Thoracic aorta (tissue), 2 donors: Measurements from ENCODE around the gene OSBPL3. TPM values are rescaled to one million over a fixed set of nuclear protein-coding genes. Genes with fewer than 3 reads are reported as not detected.

Experiments
- ATAC-seq: fragments of 150-250 bp; one replicate; pipeline ENCODE4 v1.8.0; 2017; ENCODE audit warnings: low read depth; ENCODE audit not compliant: insufficient number of reproducible peaks, low FRiP score
- DNase-seq: peaks from one replicate; pipeline ENCODE4 v3.0.0-alpha.2; 2020; ENCODE audit warnings: low spot score
- H3K27ac ChIP-seq, 2 donors: fragments of 200-600 bp; sonication (generic); 1 replicate in 1 of 2; 2 replicates in 1 of 2; pipeline ENCODE4 v1.5.1; 2016; ENCODE audit warnings: mild to moderate bottlenecking in 2 of 2, moderate library complexity in 2 of 2
- H3K27me3 ChIP-seq: fragments of 200-600 bp; sonication (generic); replicated peaks from 2 replicates; pipeline ENCODE4 v1.6.0; 2016; ENCODE audit warnings: mild to moderate bottlenecking; ENCODE audit not compliant: insufficient read depth
- H3K36me3 ChIP-seq: fragments of 200-600 bp; sonication (generic); one replicate; pipeline ENCODE4 v1.5.1; 2016
- H3K4me1 ChIP-seq, 2 donors: fragments of 200-600 bp; sonication (generic); 1 replicate in 1 of 2; 2 replicates in 1 of 2; pipeline versions ENCODE4 v1.5.1 to v1.6.0; 2016; ENCODE audit warnings: low read depth in 2 of 2, mild to moderate bottlenecking in 1 of 2; ENCODE audit not compliant: control insufficient read depth in 1 of 2
- H3K4me3 ChIP-seq: fragments of 200-600 bp; sonication (generic); 2 replicates; pipeline ENCODE4 v1.5.1; 2016; ENCODE audit warnings: mild to moderate bottlenecking
- H3K9me3 ChIP-seq: fragments of 200-600 bp; sonication (generic); 2 replicates; pipeline ENCODE4 v1.5.1; 2016
- CTCF ChIP-seq: fragments of 200-600 bp; sonication (generic); IDR thresholded peaks from one replicate; pipeline ENCODE4 v1.5.1; 2019; ENCODE audit warnings: antibody characterized with exemption
- total RNA-seq, 2 donors: library from RNA; depleted of rRNA; stranded (reverse); fragments of >200 nt; gene quantifications; one replicate each; pipeline versions ENCODE4 v1.1.0 to v1.2.3, GENCODE V29; 2016

OSBPL3 gene
- total RNA-seq, 2 donors from 2014 or later: 5.5 to 7.9 TPM

- H3K9me3 ChIP-seq: no peaks in the 10 kb centered on the region
- H3K27ac ChIP-seq: no peak overlapping the region
- no peak for TF ChIP-seq CTCF
- no peak for ATAC-seq
- no peak overlapping the region for H3K4me3 ChIP-seq
- H3K27me3 ChIP-seq: no peaks in the 10 kb centered on the region
- peaks cover 0 to 14% of the 10 kb centered on the region in 2 donors for H3K4me1 ChIP-seq
- no peaks in the 10 kb centered on the region for H3K36me3 ChIP-seq
- no peak for DNase-seq
Measured at GRCh38 chr7:24773646-24774045, 206.3 kb downstream of the OSBPL3 start.

- no peak for ATAC-seq
- no peaks in the 10 kb centered on the region for H3K36me3 ChIP-seq
- no peak for TF ChIP-seq CTCF
- DNase-seq: no peak
- H3K9me3 ChIP-seq: no peaks in the 10 kb centered on the region
- peaks cover 0 to 19% of the 10 kb centered on the region in 2 donors for H3K4me1 ChIP-seq
- no peaks in the 10 kb centered on the region for H3K27me3 ChIP-seq
- H3K27ac ChIP-seq: peak overlapping the region in 1 of 2 donors; percentile 50
- no peak overlapping the region for H3K4me3 ChIP-seq
Measured at GRCh38 chr7:24769851-24770250, 210.1 kb downstream of the OSBPL3 start.

GRCh38 chr7:24769014-24769830 is 210.8 kb downstream of the OSBPL3 start:
- no peak for DNase-seq
- no peak overlapping the region for H3K4me3 ChIP-seq
- peak overlapping the region in 1 of 2 donors; percentile 50 for H3K27ac ChIP-seq
- H3K4me1 ChIP-seq: peaks cover 0 to 26% of the 10 kb centered on the region in 2 donors
- no peak for TF ChIP-seq CTCF
- no peaks in the 10 kb centered on the region for H3K9me3 ChIP-seq
- ATAC-seq: no peak
- H3K27me3 ChIP-seq: no peaks in the 10 kb centered on the region
- H3K36me3 ChIP-seq: no peaks in the 10 kb centered on the region

- ATAC-seq (no peak), DNase-seq (no peak)
- Histone ChIP-seq H3K27me3 (no peaks in the 10 kb centered on the region), H3K4me3 (no peak overlapping the region), H3K9me3 (no peaks in the 10 kb centered on the region), H3K27ac (no peak overlapping the region), H3K36me3 (no peaks in the 10 kb centered on the region), H3K4me1 (peaks cover 0 to 37% of the 10 kb centered on the region in 2 donors)
- no peak for TF ChIP-seq CTCF
Measured at GRCh38 chr7:24767878-24768569, 212.0 kb downstream of the OSBPL3 start.

- no peak overlapping the region for H3K4me3 ChIP-seq
- H3K4me1 ChIP-seq: peaks cover 0 to 37% of the 10 kb centered on the region in 2 donors
- ATAC-seq (no peak), DNase-seq (no peak)
- no peaks in the 10 kb centered on the region for H3K36me3 ChIP-seq
- H3K27me3 ChIP-seq: no peaks in the 10 kb centered on the region
- no peak for TF ChIP-seq CTCF
- no peaks in the 10 kb centered on the region for H3K9me3 ChIP-seq
- H3K27ac ChIP-seq: no peak overlapping the region
Measured at GRCh38 chr7:24764972-24765744, 214.8 kb downstream of the OSBPL3 start.
